Activated naive CD4-positive, alpha-beta T cell treated with anti-CD3 and anti-CD28 coated beads, Interleukin-2, amount 50 U/mL, for 16 hours (primary cell): ENCODE data around the gene ERH.
"Not testable (repeated sequence)": the region's sequence is repeated elsewhere in the genome, so short reads cannot be mapped to it uniquely, and the experiment has no call there.

Source experiments
- DNase-seq: peaks from one replicate; pipeline ENCODE4 v3.0.0-alpha.2; 2020

The ERH gene

DNA sequence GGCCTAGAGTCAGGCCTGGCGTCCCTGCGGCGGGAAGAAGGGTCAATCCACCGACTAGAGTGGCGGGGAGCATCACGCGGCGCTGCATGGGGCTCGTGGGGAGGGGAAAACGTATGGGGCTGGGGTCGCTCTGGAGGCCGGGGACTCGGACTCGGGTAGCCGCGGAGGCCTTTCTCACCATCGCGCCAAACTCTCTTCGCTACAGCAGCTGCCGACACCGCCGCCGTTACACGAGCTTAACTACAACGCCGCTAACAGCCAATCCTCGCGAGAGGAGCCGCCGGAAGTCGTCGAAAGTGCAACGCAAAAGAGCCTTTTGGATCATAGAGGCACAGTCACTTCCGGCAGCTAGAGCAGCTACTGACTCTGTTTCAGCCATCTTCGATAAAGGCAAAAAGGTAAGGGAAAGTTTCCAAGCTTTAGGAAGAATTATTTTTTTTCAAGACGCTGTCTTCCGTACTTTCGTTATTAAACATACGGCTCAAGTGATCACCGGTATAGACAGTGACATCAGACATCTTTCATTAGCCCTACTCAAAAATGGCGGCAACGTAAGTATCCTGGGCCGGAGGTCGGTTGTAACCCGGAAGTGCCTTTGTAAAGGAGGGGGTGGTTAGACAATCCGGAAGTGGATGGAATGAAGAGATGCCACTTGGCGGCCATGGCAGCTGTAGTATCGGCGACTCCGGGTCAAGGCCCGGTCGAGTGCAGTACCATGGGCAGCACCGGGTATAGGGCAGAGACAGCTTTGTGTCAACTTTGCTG is at the start of gene ERH, which contains the start of gene SLC39A9:
ERH (minus strand) TSS at position 247 of the 765 bp plus-strand sequence; CDS start at position 181, 66 bp downstream.
SLC39A9 (plus strand) TSS at position 640 of the 765 bp plus-strand sequence. CDS start 678 bp downstream, outside the sequence.
- DNase-seq, result peak; percentile 94

DNA sequence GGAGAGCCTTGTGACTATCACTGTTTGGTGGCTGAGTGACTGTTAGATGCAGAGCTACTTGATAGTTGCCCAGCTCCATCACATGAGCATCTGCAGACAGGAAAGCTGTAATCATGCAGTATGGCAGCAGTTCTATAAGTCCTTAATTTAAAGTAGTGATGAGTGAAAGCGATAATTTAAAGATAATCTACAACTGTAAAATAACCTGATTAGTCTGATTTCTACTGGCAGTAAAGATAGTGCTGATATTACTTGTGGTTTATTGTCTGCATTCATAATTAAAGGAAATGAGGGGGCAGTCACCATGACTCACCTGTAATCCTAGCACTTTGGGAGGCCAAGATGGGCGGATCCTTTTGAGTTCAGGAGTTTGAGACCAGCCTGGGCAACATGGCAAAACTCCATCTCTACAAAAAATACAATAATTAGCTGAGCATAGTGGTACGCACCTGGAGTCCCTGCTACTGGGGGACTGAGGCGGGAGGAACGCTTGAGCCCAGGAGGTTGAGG is 45.3 kb upstream of the ERH start:
- no peak for DNase-seq

DNA sequence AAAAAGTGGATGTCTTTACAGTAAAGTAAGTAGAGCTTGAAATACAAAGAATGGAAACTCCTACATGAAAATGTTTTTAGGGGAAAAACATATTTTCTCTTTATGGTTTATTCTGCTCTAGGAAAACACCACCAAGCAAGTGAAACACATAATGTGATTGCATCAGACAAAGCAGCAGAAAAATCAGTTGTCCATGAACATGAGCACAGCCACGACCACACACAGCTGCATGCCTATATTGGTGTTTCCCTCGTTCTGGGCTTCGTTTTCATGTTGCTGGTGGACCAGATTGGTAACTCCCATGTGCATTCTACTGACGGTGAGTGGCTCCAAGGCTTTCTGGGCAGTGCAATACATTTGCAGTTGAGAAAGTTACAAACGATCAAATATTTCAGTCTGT is 43.8 kb upstream of the ERH start:
- no peak for DNase-seq

DNA sequence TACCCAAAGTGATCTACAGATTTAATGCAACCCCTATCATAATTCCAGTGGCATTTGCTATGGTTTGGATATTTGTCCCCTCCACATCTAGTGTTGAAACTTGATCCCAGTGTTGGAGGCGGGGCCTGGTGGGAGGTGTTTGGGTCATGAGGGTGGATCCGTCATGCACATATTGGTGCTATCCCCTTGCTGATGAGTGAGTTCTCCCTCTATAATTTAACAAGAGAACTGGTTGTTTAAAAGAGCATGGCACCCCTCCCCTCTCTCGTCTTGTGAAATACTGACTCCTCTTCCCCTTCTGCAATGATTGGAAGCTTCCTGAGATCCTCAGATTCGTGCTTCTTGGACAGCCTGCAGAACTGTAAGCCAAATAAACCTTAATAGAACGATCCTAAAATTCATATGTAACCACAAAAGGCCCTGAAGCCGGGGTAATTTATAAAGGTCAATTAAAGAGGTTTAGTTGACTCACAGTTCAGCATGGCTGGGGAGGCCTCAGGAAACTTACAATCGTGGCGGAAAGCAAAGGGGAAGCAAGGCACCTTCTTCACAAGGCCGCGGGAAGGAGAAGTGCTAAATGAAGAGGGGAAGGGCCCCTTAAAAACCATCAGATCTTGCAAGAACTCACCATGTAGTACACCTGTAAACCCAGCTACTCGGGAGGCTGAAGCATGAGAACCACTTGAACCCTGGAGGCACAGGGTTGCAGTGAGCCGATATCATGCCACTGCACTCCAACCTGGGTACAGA is 41.6 kb upstream of the ERH start:
- DNase-seq, result no peak

DNA sequence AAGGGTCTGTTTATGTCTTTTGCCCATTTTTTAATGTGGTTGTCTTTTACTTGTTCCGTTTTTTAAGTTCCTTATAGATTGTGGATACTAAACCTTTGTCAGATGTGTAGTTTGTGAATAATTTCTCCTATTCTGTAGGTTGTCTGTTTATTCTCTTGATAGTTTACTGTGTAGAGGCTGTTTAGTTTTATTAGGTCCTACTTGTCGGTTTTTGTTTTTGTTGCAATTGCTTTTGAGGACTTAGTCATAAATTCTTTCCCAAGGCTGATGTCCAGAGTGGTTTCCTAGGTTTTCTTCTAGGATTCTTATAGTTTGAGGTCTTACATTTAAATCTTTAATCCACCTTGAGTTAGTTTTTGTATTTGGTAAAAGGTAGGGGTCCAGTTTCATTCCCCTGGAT is 34.3 kb upstream of the ERH start:
- DNase-seq, result no peak

DNA sequence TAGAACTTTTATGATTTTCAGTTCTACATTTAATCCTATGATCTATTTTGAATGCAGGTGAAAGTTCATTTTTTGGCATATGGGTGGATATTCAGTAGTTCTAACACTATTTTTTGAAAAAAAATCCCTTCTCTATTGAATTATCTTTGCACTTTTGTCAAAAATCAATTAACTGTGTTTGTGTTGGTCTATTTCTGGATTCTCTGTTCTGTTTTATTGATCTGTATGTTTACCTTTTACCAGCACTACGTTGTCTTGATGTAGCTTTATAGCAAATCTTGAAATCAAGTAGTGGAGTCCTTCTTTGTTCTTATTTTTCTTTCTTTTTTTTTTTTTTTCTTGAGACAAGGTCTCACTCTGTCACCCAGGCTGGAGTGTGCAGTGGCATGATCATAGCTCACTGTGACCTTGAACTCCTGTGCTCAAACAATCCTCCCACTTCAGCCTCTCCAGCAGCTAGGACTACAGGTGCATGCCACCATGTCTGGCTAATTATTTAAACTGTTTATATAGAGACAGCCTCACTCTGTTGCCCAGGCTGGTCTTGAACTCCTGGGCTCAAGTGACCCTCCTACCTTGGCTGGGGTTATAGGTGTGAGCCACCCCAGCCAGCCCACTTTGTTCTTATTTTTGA is 32.3 kb upstream of the ERH start:
- DNase-seq, result no peak

DNA sequence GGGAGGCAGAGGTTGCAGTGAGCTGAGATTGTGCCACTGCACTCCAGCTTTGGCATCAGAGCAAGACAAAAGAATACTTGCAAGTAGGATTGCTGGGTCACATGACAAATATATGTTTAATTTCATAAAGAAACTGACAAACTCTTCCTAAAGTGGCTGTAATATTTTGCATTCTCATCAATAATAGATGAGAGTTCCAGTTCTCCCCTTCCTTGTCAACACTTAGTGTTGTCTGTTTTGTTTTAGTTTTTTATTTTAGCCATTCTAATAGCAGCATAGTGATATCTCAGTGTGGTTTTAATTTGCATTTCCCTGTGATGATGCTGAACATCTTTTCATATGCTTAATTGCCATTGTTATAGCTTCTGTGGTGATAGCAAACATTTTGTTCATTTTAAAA is 31.5 kb upstream of the ERH start:
- no peak for DNase-seq

DNA sequence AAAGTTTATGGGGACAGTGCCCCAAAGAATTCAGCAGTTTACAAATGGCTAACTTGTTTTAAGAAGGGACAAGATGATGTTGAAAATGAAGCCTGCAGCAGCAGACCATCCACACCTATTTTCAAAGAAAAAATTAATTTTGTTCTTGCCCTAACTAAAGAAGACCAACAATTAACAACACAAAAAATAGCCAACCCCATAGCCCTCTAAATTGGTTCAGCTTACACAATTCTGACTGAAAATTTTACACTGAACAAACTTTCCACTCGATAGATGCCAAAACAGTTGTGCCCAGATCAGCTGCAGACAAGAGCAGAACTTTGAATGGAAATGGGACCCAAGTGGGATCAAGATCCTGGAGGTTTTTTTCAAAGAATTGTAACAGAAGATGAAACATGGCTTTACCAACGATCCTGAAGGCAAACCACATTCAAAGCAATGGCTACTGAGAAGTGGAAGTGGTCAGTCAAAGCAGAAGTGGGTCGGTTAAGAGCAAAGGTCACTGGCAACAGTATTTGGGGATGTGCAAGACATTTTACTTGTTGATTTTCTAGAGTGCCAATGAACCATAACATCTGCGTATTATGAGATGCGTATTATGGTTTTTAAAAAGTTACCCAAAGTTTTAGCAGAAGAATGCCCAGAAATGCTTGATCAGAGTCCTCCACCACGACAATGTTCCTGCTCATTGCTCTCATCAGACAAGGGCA is 30.3 kb upstream of the ERH start:
- DNase-seq, result no peak

DNA sequence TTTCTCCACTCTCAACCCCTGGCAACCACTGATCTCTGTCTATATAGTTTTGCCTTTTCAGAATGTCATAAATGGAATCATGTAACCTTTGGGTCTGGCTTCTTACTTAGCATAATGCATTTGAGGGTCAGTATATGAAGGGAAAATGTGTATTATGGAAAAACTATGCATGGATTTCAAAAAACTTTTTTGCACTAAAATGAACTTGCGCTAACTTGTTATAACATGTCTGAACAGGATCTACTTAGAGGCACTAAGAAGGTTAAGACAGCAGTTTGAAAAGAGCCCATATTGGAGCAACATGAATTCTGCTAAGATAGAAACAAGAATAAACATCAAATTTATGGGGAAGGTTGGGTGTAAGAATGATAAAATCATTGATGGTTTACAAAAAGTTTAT is 29.5 kb upstream of the ERH start:
- DNase-seq, result no peak

DNA sequence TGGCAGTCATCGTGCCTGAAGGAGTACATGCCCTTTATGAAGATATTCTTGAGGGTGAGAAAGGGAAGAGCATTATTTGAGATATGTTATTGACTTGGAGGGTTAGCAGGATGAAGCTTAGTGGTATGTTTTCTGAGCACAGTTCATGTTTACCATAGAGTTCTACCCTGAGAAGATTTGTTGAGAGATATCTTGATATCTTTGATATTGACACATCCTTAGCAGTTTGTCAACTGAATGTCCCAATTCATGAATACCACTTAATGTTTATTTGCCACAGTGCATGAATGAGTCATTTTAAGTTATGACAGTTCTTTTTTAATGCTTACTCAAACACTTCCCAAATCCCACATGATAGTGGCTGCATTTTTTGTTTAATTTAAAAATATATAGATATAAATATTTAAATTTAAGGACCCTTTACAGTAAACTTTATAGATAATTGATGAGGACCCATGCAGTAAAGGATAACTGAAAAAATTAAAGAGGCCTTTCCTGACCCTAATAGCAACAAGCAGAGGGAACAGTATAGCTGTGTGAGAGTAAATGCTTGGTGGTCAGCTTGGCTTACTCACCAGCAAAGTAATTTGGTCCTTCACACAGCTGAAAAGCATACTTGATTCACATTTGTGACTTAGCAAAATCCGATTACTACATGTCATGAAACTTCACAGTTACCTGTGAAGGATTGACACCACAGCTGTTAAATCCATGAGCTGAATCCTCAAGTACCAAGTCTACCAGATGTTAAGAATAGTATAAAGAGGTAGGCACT is 26.2 kb upstream of the ERH start:
- DNase-seq, result no peak

DNA sequence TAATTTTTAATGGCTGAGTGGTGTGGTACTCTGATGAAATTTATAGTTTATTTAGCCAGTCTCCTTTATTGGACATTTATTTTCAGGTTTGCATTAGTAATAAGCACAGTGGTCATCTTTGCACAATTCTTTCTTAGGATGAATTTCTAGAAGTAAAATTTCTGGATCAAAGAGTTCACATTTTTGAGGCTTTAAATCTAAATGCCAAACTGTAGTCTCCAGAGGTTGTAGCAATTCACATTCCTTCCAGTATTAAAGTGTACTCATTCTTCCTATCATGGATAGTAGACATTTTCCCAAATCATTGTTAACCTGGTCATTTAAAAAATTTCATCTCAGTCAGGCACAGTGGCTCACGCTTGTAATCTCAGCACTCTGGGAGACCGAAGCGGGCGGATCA is 25.2 kb upstream of the ERH start:
- DNase-seq, result no peak

DNA sequence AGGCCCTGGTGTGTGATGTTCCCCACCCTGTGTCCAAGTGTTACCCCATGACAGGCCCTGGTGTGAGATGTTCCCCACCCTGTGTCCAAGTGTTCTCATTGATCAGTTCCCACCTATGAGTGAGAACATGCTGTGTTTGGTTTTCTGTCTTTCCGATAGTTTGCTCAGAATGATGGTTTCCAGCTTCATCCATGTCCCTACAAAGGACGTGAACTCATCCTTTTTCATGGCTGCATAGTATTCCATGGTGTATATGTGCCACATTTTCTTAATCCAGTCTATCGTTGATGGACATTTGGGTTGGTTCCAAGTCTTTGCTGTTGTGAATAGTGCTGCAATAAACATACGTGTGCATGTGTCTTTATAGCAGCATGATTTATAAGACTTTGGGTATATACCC is 18.0 kb upstream of the ERH start:
- not testable (repeated sequence) for DNase-seq

DNA sequence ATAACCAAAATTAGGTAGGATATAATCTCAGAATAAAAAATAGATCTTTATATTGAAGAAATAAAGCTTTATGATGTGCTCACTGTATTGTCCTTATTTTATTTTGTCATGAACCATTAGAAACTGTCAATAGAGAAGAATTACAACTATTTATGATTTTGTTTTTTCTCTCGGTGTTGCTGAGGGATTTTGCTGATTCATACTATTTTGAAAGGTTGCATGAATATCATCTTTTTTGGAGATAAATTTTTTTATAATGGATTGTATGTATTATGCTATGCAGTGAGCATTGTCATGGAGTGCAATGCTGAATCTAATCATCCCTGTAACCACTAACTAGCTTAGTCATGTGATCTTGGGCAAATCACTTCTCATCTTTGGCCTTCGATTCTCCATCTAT is 15.4 kb upstream of the ERH start:
- DNase-seq, result no peak

DNA sequence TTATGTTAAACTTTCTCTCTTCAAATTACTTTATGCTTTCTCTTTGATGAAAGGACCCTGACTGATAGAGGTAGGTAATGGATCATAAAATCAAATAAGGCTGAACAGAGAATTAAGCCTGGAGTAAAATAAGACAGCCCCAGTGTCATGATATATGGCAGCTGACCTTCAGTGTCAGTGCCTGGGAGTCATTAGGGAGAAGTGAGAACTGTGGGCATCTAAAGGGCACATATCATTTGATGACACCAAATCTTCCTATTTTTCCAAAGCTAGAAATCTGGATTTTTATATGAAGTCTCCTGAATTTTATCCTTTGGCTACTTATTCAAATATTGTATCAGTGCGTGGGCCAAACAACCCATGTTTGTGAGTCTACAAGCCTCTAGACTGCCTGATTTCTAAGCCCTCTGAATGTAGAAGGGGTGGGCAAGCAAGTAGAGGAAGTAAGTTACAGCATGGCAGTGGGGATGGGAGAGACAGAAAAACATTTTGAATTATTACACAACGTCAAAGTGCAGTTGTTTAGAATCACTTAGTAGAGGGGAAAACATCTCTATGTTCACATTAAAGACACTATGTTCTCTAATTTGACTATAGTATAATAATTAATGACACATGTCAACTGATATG is 10.3 kb upstream of the ERH start:
- DNase-seq, result no peak

DNA sequence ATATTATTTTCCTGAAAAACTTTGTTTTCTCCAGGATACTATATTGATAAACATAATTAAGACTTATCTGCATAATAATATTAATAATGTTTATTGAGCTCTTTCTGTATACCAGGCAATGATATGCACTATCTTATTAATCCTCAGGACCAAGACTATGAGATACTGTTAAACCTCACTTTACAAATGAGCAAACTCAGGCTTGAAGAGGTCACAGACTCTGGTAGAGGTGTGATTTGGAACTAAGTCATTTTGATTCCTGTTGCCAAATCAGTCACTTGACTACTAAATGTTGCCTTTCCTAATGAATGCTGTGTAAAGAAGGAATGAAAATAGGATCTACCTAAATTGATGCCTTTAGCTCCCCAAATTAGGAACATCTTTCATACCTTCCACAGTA is 7.7 kb upstream of the ERH start:
- no peak for DNase-seq

DNA sequence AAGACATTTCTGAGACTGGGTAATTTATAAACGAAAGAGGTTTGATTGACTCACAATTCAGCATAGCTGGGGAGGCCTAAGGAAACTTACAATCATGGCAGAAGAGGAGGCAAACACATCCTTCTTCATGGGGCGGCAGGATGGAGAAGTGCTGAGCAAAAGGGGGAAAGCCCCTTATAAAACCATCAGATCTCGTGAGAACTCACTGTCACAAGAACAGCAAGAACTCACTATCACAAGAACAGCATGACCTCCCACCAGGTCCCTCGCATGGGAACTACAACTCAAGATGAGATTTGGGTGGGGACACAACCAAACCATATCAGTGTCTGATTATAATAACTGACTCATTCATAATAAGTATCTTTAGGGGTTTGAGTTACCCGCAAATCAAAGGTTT is 6.8 kb upstream of the ERH start:
- DNase-seq, result no peak

DNA sequence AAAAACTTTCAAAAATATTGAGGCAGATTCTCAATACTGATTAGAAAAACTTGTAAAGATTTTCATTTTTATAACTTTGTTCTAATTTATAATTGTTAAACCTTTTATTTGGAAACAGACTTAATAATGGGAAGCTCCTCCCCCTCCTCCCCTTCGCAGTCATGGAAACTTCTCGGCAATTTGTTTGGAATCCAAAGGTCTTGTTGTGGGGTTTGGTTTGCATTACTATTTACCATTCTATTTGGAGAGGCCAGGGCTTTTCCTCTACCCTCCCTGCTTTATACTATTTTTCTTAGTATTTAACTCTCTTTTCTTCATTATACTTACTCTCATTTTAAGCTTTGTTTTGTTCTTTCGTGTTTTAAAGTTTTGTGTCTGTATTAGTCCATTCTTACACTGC is 6.4 kb upstream of the ERH start:
- no peak for DNase-seq

DNA sequence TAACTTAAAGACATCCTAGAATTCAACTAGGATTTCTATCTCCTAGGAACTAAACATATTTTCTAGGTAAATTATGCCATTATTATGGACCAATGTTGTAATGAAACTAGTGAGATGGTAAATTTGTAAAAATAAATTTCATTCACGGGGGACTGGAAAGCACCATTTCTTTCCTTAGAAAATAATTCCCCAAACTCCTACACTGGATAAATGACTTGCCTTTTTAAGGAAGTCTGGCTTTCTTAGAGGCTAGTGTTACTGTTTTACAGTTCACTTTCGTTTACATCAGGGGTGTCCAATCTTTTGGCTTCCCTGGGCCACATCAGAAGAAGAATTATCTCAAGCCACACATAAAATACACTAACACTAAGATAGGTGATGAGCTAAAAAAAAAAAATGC is 3.7 kb upstream of the ERH start:
- DNase-seq, result no peak

DNA sequence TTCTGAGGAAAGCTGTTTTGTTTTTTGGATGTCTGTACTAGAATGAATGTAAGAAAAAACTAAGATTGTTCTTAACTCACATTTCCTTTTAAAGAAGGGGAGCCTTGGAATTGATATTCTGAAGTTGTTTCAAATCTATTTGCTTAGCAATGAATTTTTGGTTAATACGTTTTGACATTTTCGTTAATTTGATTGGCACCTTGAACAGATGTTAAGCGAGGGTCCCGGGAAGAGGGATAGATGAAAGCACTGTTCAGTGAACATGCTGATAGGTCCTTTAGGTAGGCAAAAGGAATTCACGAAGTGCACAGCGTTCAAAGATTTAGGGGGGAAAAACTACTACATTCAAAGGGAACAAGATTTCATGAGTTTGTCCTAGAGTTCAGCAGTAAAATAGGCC is 2.1 kb upstream of the ERH start:
- no peak for DNase-seq

DNA sequence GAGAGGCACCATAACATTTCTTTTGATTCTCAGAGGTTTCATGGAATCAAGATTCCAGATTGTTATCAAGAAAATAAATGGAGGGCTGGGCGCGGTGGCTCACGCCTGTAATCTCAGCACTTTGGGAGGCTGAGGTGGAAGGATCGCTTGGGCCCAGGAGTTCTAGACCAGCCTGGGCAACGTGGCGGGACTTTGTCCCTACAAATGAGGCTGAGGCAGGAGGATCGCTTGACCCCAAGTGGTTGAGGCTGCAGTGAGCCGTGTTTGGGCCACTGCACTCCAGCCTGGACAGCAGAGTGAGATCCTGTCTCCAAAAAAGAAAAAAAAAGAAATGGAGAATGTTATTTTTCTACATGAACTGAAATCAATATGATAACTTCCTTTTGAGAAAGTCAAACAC is 1.7 kb upstream of the ERH start:
- DNase-seq, result no peak

DNA sequence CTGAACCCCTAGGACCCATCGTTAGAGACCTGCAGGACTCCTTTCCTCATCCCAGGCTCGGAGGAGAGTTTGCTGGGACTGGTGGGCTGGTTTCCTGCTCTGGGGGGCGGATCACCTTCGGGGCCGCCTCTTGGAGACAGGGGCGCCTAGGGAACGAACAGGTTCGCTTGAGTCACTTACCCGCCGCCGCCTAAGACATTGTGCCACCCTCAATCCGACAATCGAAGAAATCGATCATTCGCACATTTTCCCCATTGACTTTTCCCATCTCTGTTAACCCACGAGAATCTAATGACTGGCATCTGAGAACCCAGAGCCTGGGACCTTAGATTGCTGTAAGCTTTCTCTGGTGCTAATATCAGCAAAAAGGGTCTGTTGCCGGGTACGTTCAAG is 715 bp upstream of the ERH start:
- peak; percentile 60 for DNase-seq

DNA sequence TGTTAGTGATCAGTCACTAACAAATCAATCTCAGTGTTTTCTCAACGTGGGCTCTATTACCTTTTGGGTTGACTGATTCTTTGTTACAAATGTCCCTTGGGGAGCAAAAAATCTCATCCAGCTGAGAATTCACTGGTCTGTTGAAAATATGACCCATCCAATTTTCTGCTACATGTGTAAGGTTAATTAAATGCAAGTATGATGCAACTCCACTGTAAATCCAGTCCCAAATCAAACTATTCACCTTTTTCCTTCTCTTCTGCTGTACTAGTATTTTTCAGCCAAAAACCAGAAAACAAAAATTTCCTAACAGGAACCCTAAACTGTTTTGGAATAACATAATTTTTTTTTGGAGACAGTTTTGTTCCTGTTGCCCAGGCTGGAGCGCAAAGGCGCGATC is 2.2 kb downstream of the ERH start:
- no peak for DNase-seq
